Left lung (tissue), 10 donors: ENCODE data around the gene FNDC3B. TPM values are rescaled to one million over a fixed set of nuclear protein-coding genes. Genes with fewer than 3 reads are reported as not detected.

ENCODE experiments used
- ATAC-seq: fragments of 200-7000 bp; cut with Tn5 transposase; one replicate; pipeline ENCODE4 v1.9.1; 2020; ENCODE audit warnings: moderate library complexity
- DNase-seq, 4 donors: peaks; one replicate each; pipeline ENCODE4 v3.0.0-alpha.2; 2013 to 2020
- H3K27ac ChIP-seq, 2 donors: fragments of 200-600 bp; sonication (generic) in 1 of 2; one replicate each; pipeline versions ENCODE4 v1.5.0 to v1.8.0; 2020 to 2021
- H3K27me3 ChIP-seq, 2 donors: fragments of 200-600 bp; sonication (generic) in 1 of 2; one replicate each; pipeline versions ENCODE4 v1.5.0 to v1.8.0; 2020 to 2021
- H3K36me3 ChIP-seq, 2 donors: fragments of 200-600 bp; sonication (generic) in 1 of 2; one replicate each; pipeline versions ENCODE4 v1.5.0 to v1.8.0; 2020 to 2021
- H3K4me1 ChIP-seq, 2 donors: fragments of 200-600 bp; one replicate each; pipeline ENCODE4 v1.8.0; 2021
- H3K4me3 ChIP-seq, 2 donors: fragments of 200-600 bp; sonication (generic) in 1 of 2; one replicate each; pipeline versions ENCODE4 v1.5.0 to v1.8.0; 2020 to 2021; ENCODE audit warnings: mild to moderate bottlenecking in 1 of 2
- H3K9me3 ChIP-seq, 2 donors: fragments of 200-600 bp; sonication (generic) in 1 of 2; one replicate each; pipeline versions ENCODE4 v1.5.0 to v1.8.0; 2020 to 2021
- intact Hi-C, 2 donors: fragments of 100-400 bp; cut with DNase I; formaldehyde crosslinking; loops; one replicate each; pipeline versions ENCODE4 v1.11.2 to v1.14.2; 2022
- polyA plus RNA-seq, 6 donors: library from polyadenylated mRNA; unstranded; fragments of 120-200 nt; gene quantifications; one replicate each; pipeline ENCODE4 v1.2.1, GENCODE V29; 2013; ENCODE audit not compliant: insufficient read length in 6 of 6
- total RNA-seq, 2 donors: library from RNA; stranded (reverse); fragmentation: NEBNext Ultra II Directional; extraction: Animal tissue kit (Norgen Biotek cat#: 25700); gene quantifications; one replicate each; pipeline ENCODE4 v1.2.1, GENCODE V29; 2021
- TF ChIP-seq, protein P1 (sequence below), 2 donors: fragments of 200-600 bp; sonication (generic) in 1 of 2; IDR thresholded peaks; one replicate each; pipeline versions ENCODE4 v1.5.0 to v1.8.0; 2021; ENCODE audit warnings: antibody characterized with exemption in 2 of 2
- donor health status: DM: no; HTN: yes; CAD: no.
- donor health status: DM: no; HTN: no; CAD: no.

FNDC3B gene
- total and polyA plus RNA-seq, 8 donors, result 35.2 to 185 (median 42.3) TPM

- intact Hi-C loops, result no loop called here
- H3K4me3 ChIP-seq, result no peak overlapping the region
- peak in 1 of 4 donors; percentile 21 for DNase-seq
- TF ChIP-seq, protein P1, sequence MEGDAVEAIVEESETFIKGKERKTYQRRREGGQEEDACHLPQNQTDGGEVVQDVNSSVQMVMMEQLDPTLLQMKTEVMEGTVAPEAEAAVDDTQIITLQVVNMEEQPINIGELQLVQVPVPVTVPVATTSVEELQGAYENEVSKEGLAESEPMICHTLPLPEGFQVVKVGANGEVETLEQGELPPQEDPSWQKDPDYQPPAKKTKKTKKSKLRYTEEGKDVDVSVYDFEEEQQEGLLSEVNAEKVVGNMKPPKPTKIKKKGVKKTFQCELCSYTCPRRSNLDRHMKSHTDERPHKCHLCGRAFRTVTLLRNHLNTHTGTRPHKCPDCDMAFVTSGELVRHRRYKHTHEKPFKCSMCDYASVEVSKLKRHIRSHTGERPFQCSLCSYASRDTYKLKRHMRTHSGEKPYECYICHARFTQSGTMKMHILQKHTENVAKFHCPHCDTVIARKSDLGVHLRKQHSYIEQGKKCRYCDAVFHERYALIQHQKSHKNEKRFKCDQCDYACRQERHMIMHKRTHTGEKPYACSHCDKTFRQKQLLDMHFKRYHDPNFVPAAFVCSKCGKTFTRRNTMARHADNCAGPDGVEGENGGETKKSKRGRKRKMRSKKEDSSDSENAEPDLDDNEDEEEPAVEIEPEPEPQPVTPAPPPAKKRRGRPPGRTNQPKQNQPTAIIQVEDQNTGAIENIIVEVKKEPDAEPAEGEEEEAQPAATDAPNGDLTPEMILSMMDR (IDR thresholded peaks at IDR 0.05), result no peak
- H3K27me3 ChIP-seq, result no peaks in the 10 kb centered on the region
- no peaks in the 10 kb centered on the region for H3K9me3 ChIP-seq
- peaks cover 0 to 52% of the 10 kb centered on the region in 2 donors for H3K36me3 ChIP-seq
- H3K27ac ChIP-seq, result peak overlapping the region in 1 of 2 donors; percentile 15
- peak; percentile 14 for ATAC-seq
- peaks cover 17 to 26% of the 10 kb centered on the region in 2 donors for H3K4me1 ChIP-seq
These were observed 221.7 kb downstream of the FNDC3B start for GRCh38 chr3:172261054-172261453.

- DNase-seq, result no peak
- H3K4me3 ChIP-seq, result no peak overlapping the region
- no peaks in the 10 kb centered on the region for H3K27me3 ChIP-seq
- no peaks in the 10 kb centered on the region for H3K9me3 ChIP-seq
- no peak overlapping the region for H3K27ac ChIP-seq
- peaks cover 0 to 52% of the 10 kb centered on the region in 2 donors for H3K36me3 ChIP-seq
- no peak for ATAC-seq
- peaks cover 17 to 26% of the 10 kb centered on the region in 2 donors for H3K4me1 ChIP-seq
- intact Hi-C loops, result no loop called here
- TF ChIP-seq, protein P1 (IDR thresholded peaks at IDR 0.05), result no peak
These were observed 223.7 kb downstream of the FNDC3B start for GRCh38 chr3:172262991-172263608.

- peaks cover 0 to 51% of the 10 kb centered on the region in 2 donors for H3K36me3 ChIP-seq
- DNase-seq, result no peak
- ATAC-seq, result no peak
- intact Hi-C loops, result no loop called here
- H3K4me1 ChIP-seq, result peaks cover 16 to 26% of the 10 kb centered on the region in 2 donors
- H3K27me3 ChIP-seq, result no peaks in the 10 kb centered on the region
- H3K27ac ChIP-seq, result no peak overlapping the region
- no peak overlapping the region for H3K4me3 ChIP-seq
- TF ChIP-seq, protein P1 (IDR thresholded peaks at IDR 0.05), result no peak
- no peaks in the 10 kb centered on the region for H3K9me3 ChIP-seq
These were observed 224.6 kb downstream of the FNDC3B start for GRCh38 chr3:172263781-172264486.

- no peak for DNase-seq
- peaks cover under 1 to 13% of the 10 kb centered on the region in 2 donors for H3K4me1 ChIP-seq
- intact Hi-C loops, result no loop called here
- no peaks in the 10 kb centered on the region for H3K9me3 ChIP-seq
- TF ChIP-seq, protein P1 (IDR thresholded peaks at IDR 0.05), result no peak
- H3K36me3 ChIP-seq, result peaks cover 0 to 64% of the 10 kb centered on the region in 2 donors
- H3K27ac ChIP-seq, result no peak overlapping the region
- ATAC-seq, result no peak
- no peaks in the 10 kb centered on the region for H3K27me3 ChIP-seq
- no peak overlapping the region for H3K4me3 ChIP-seq
These were observed 226.7 kb downstream of the FNDC3B start for GRCh38 chr3:172266103-172266502.

DNA sequence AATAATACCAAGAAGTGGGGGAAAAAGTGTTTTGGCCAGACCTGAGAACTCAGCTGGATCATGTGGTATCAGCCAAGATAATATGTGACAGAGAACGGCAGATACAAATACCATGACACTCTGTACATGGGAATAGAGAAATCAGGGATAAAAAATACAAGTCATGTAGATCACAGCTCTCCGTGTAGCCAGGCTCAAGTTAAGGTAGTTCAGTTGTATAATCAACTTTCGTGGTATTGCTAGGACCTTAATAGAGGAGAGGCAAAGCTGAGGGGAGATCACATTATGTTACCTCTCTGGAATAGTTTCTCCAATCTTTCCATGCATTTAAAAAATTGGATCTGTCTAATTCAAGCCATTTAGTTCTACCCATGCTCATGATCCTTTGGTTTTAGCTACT is 229.0 kb downstream of the FNDC3B start:
- no peak for ATAC-seq
- intact Hi-C loops, result no loop called here
- H3K9me3 ChIP-seq, result no peaks in the 10 kb centered on the region
- H3K4me1 ChIP-seq, result peaks cover 0 to 4% of the 10 kb centered on the region in 2 donors
- TF ChIP-seq, protein P1 (IDR thresholded peaks at IDR 0.05), result no peak
- no peak overlapping the region for H3K4me3 ChIP-seq
- H3K36me3 ChIP-seq, result peaks cover 0 to 61% of the 10 kb centered on the region in 2 donors
- DNase-seq, result no peak
- peak overlapping the region in 1 of 2 donors; percentile 13 for H3K27ac ChIP-seq
- no peaks in the 10 kb centered on the region for H3K27me3 ChIP-seq
